Gastroesophageal sphincter (tissue), 4 donors: ENCODE measurements around the gene SPANXN2. TPM values are rescaled to one million over a fixed set of nuclear protein-coding genes. Genes with fewer than 3 reads are reported as not detected.

Experiments used
- ATAC-seq: fragments of 150-250 bp; one replicate; pipeline ENCODE4 v1.9.1; 2016; ENCODE audit warnings: mild to moderate bottlenecking, moderate library complexity
- H3K27ac ChIP-seq, 4 donors: fragments of 200-600 bp; sonication (generic) in 3 of 4; 1 replicate in 3 of 4; 2 replicates in 1 of 4; pipeline ENCODE4 v1.5.1; 2016 to 2019
- H3K27me3 ChIP-seq: fragments of 200-600 bp; sonication (generic); one replicate; pipeline ENCODE4 v1.5.1; 2019
- H3K36me3 ChIP-seq, 2 donors: fragments of 200-600 bp; sonication (generic); one replicate each; pipeline ENCODE4 v1.5.1; 2019; ENCODE audit warnings: control low read depth in 1 of 2
- H3K4me1 ChIP-seq, 3 donors: fragments of 200-600 bp; sonication (generic); 1 replicate in 2 of 3; 2 replicates in 1 of 3; pipeline ENCODE4 v1.5.1; 2016 to 2019; ENCODE audit warnings: control low read depth in 2 of 3
- H3K4me3 ChIP-seq, 2 donors: fragments of 200-600 bp; sonication (generic); one replicate each; pipeline ENCODE4 v1.5.1; 2019; ENCODE audit warnings: mild to moderate bottlenecking in 1 of 2, moderate library complexity in 1 of 2
- H3K9me3 ChIP-seq, 3 donors: fragments of 200-600 bp; sonication (generic); one replicate each; pipeline ENCODE4 v1.5.1; 2017 to 2019; ENCODE audit warnings: control low read depth in 2 of 3
- EP300 ChIP-seq: sonication (generic); formaldehyde crosslinking; IDR thresholded peaks from one replicate; pipeline ENCODE4 v1.6.1; 2017; ENCODE audit warnings: antibody characterized with exemption, mild to moderate bottlenecking
- POLR2A ChIP-seq, 2 donors: fragments of 450-650 bp; IDR thresholded peaks; one replicate each; pipeline ENCODE4 v1.6.1; 2017; ENCODE audit warnings: antibody characterized with exemption in 2 of 2, mild to moderate bottlenecking in 2 of 2, moderate library complexity in 1 of 2
- POLR2AphosphoS5 ChIP-seq: sonication (generic); formaldehyde crosslinking; IDR thresholded peaks from one replicate; pipeline ENCODE4 v1.6.1; 2017; ENCODE audit warnings: antibody characterized with exemption
- WGBS, 2 donors: methylation state at CpG; one replicate each; pipeline ENCODE4 v1.1.5; 2018; ENCODE audit warnings: low coverage in 1 of 2; 5-methylcytosine and 5-hydroxymethylcytosine counted together
- total RNA-seq, 4 donors: library from RNA; depleted of rRNA; stranded (reverse); fragments of >200 nt; gene quantifications; one replicate each; pipeline ENCODE4 v1.1.0, GENCODE V29; 2016
- TF ChIP-seq, protein P1 (sequence below), 4 experiments: fragments of 200-600 bp in 2 of 4; fragments of 450-650 bp in 2 of 4; sonication (generic) in 1 of 4; IDR thresholded peaks; one replicate each; pipeline ENCODE4 v1.5.1; 2017 to 2019; ENCODE audit warnings: antibody characterized with exemption in 4 of 4, mild to moderate bottlenecking in 2 of 4, moderate library complexity in 2 of 4

The SPANXN2 gene
- total RNA-seq, 4 donors from 2014 or later = not detected

- no peak for ATAC-seq
- H3K27ac ChIP-seq = no peak overlapping the region
- no peaks in the 10 kb centered on the region for H3K4me1 ChIP-seq
- H3K36me3 ChIP-seq = no peaks in the 10 kb centered on the region
- no peak overlapping the region for H3K4me3 ChIP-seq
- H3K9me3 ChIP-seq = no peaks in the 10 kb centered on the region
- no peaks in the 10 kb centered on the region for H3K27me3 ChIP-seq
- TF ChIP-seq POLR2A (IDR thresholded peaks at IDR 0.05) = no peak
- TF ChIP-seq EP300 = no peak
- TF ChIP-seq POLR2AphosphoS5 = no peak
- TF ChIP-seq, protein P1, sequence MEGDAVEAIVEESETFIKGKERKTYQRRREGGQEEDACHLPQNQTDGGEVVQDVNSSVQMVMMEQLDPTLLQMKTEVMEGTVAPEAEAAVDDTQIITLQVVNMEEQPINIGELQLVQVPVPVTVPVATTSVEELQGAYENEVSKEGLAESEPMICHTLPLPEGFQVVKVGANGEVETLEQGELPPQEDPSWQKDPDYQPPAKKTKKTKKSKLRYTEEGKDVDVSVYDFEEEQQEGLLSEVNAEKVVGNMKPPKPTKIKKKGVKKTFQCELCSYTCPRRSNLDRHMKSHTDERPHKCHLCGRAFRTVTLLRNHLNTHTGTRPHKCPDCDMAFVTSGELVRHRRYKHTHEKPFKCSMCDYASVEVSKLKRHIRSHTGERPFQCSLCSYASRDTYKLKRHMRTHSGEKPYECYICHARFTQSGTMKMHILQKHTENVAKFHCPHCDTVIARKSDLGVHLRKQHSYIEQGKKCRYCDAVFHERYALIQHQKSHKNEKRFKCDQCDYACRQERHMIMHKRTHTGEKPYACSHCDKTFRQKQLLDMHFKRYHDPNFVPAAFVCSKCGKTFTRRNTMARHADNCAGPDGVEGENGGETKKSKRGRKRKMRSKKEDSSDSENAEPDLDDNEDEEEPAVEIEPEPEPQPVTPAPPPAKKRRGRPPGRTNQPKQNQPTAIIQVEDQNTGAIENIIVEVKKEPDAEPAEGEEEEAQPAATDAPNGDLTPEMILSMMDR (IDR thresholded peaks at IDR 0.05) = no peak
Observed at GRCh38 chrX:143733866-143734265, 13.3 kb upstream of the SPANXN2 start.

GRCh38 chrX:143726296-143726695 lies 5.7 kb upstream of the SPANXN2 start:
- Histone ChIP-seq H3K27me3 (no peaks in the 10 kb centered on the region), H3K36me3 (no peaks in the 10 kb centered on the region), H3K27ac (no peak overlapping the region), H3K4me1 (no peaks in the 10 kb centered on the region), H3K4me3 (no peak overlapping the region), H3K9me3 (peaks cover 0 to 7% (median 0%) of the 10 kb centered on the region in 3 donors)
- TF ChIP-seq POLR2A (IDR thresholded peaks at IDR 0.05) (no peak), POLR2AphosphoS5 (no peak), EP300 (no peak)
- TF ChIP-seq, protein P1 (IDR thresholded peaks at IDR 0.05) = no peak
- whole genome bisulfite sequencing, 2 donors = no CpG with 5 or more reads among the region's 17 CpGs
- ATAC-seq = no peak

GRCh38 chrX:143701460-143701859 lies 19.1 kb downstream of the SPANXN2 start:
- Histone ChIP-seq H3K4me1 (no peaks in the 10 kb centered on the region), H3K27me3 (no peaks in the 10 kb centered on the region), H3K4me3 (no peak overlapping the region), H3K9me3 (no peaks in the 10 kb centered on the region), H3K36me3 (no peaks in the 10 kb centered on the region), H3K27ac (no peak overlapping the region)
- no peak for ATAC-seq
- WGBS, 2 donors = 78% methylated on average over 4 of the region's 4 CpGs; no CpG with 5 or more reads in 1 of the 2 donors
- TF ChIP-seq EP300 (no peak), POLR2A (IDR thresholded peaks at IDR 0.05) (no peak), POLR2AphosphoS5 (no peak)
- TF ChIP-seq, protein P1 (IDR thresholded peaks at IDR 0.05) = no peak

- 71% methylated on average over 1 of the region's 1 CpG; no CpG with 5 or more reads in 1 of the 2 donors for WGBS, 2 donors
- no peaks in the 10 kb centered on the region for H3K27me3 ChIP-seq
- no peak overlapping the region for H3K27ac ChIP-seq
- ATAC-seq = no peak
- H3K4me3 ChIP-seq = no peak overlapping the region
- H3K36me3 ChIP-seq = no peaks in the 10 kb centered on the region
- no peaks in the 10 kb centered on the region for H3K4me1 ChIP-seq
- no peaks in the 10 kb centered on the region for H3K9me3 ChIP-seq
- TF ChIP-seq EP300 = no peak
Observed at GRCh38 chrX:143694885-143695284, 25.7 kb downstream of the SPANXN2 start.

GRCh38 chrX:143683486-143683885 lies 37.1 kb downstream of the SPANXN2 start:
- WGBS, 2 donors = 32 to 78% methylated on average over 3 of the region's 3 CpGs
- Histone ChIP-seq H3K9me3 (no peaks in the 10 kb centered on the region), H3K27me3 (no peaks in the 10 kb centered on the region), H3K4me3 (no peak overlapping the region), H3K4me1 (no peaks in the 10 kb centered on the region), H3K36me3 (no peaks in the 10 kb centered on the region), H3K27ac (no peak overlapping the region)
- no peak for ATAC-seq
- TF ChIP-seq POLR2A (IDR thresholded peaks at IDR 0.05) = no peak
- TF ChIP-seq POLR2AphosphoS5 = no peak
- TF ChIP-seq EP300 = no peak
- TF ChIP-seq, protein P1 (IDR thresholded peaks at IDR 0.05) = no peak
